Glutamatergic neuron (in vitro differentiated cells): ENCODE results near the gene ELMO1. TPM values are rescaled to one million over a fixed set of nuclear protein-coding genes. Genes with fewer than 3 reads are reported as not detected.

ENCODE experiments used
- DNase-seq: peaks from one replicate; pipeline ENCODE4 v3.0.0; 2022
- H3K27ac Mint-ChIP-seq: one replicate; pipeline ENCODE4 v1.8.0; 2020; ENCODE audit warnings: mild to moderate bottlenecking, mixed read lengths, inconsistent platforms; ENCODE audit not compliant: unreplicated experiment
- H3K27me3 Mint-ChIP-seq: one replicate; pipeline ENCODE4 v1.8.0; 2020; ENCODE audit warnings: mild to moderate bottlenecking, moderate library complexity, mixed read lengths, inconsistent platforms; ENCODE audit not compliant: unreplicated experiment
- H3K36me3 Mint-ChIP-seq: one replicate; pipeline ENCODE4 v1.8.0; 2020; ENCODE audit warnings: mild to moderate bottlenecking, mixed read lengths, inconsistent platforms; ENCODE audit not compliant: unreplicated experiment
- H3K4me1 Mint-ChIP-seq: one replicate; pipeline ENCODE4 v1.8.0; 2020; ENCODE audit warnings: mild to moderate bottlenecking, low read depth, mixed read lengths, inconsistent platforms; ENCODE audit not compliant: unreplicated experiment
- H3K4me3 Mint-ChIP-seq: one replicate; pipeline ENCODE4 v1.8.0; 2020; ENCODE audit warnings: mild to moderate bottlenecking, mixed read lengths, inconsistent platforms; ENCODE audit not compliant: unreplicated experiment
- H3K9me3 Mint-ChIP-seq: one replicate; pipeline ENCODE4 v1.8.0; 2020; ENCODE audit warnings: mild to moderate bottlenecking, moderate library complexity, mixed read lengths, inconsistent platforms; ENCODE audit not compliant: unreplicated experiment
- CTCF ChIP-seq: fragments of 200-600 bp; sonication (generic); IDR thresholded peaks from one replicate; pipeline ENCODE4 v1.5.0; 2021; ENCODE audit not compliant: partially characterized antibody, unreplicated experiment
- long read RNA-seq: library from polyadenylated mRNA; unstranded; transcript quantifications from one replicate; pipeline ENCODE4 v2.0.0, GENCODE V29; 2020; ENCODE audit not compliant: unreplicated experiment
- total RNA-seq: library from RNA; stranded (reverse); fragmentation: NEBNext Ultra II Directional; extraction: Animal tissue kit (Norgen Biotek cat#: 25700); gene quantifications from one replicate; pipeline ENCODE4 v1.2.1, GENCODE V29; 2021; ENCODE audit not compliant: unreplicated experiment

ELMO1 gene
- 5.5 TPM for total RNA-seq
- long read RNA-seq, partial matches to known transcripts = 1 of 1 reads
- long read RNA-seq, other reads (novel, unspliced or antisense) = 0 of 1 reads

GRCh38 chr7:37448636-37449361 lies at the start of gene ELMO1:
TSS of gene ELMO1 (minus strand) at chr7:37448864. CDS start at chr7:37342690, 106,174 bp downstream.
- TF ChIP-seq CTCF = peak; percentile 55
- H3K27me3 Mint-ChIP-seq = peaks cover 1% of the 10 kb centered on the region
- H3K9me3 Mint-ChIP-seq = peaks cover 9% of the 10 kb centered on the region

DNA sequence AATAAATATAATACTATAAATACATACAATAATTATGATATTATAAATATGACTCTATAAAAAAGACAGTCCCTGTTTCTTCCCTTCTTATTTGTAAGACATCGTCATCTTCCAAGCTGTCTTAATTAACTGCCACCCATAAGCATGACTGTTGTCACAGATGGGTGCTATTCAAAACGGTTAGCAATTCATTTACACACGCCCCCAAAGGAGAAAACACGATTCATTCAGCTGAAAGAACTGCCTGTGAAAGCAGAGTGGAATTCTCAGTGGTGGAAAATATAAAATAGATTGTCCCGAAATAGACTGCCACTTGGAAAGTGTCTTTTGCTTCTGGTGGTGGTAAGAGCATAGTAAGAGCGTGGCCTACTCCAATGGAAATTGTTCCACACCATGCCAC lies 48.9 kb upstream of the ELMO1 start:
- TF ChIP-seq CTCF = no peak
- no peak for DNase-seq
- Mint-ChIP-seq H3K4me1 (no peaks in the 10 kb centered on the region), H3K9me3 (no peaks in the 10 kb centered on the region), H3K4me3 (no peak overlapping the region), H3K27me3 (peaks cover 2% of the 10 kb centered on the region), H3K27ac (no peak overlapping the region), H3K36me3 (peaks cover 5% of the 10 kb centered on the region)

More at GRCh38 chr7:37448636-37449361, at the start of gene ELMO1:
- Mint-ChIP-seq H3K27ac (peak within 1 kb of the TSS; percentile 35), H3K4me3 (peak within 1 kb of the TSS; percentile 93), H3K4me1 (peaks cover 14% of the 10 kb centered on the region), H3K36me3 (no peaks in the 10 kb centered on the region)
- DNase-seq = peak; percentile 78

- H3K27me3 Mint-ChIP-seq = peaks cover 2% of the 10 kb centered on the region
- DNase-seq = no peak
- peaks cover 5% of the 10 kb centered on the region for H3K36me3 Mint-ChIP-seq
- H3K4me1 Mint-ChIP-seq = no peaks in the 10 kb centered on the region
- H3K27ac Mint-ChIP-seq = no peak overlapping the region
- peak; percentile 82 for TF ChIP-seq CTCF
- H3K9me3 Mint-ChIP-seq = no peaks in the 10 kb centered on the region
- no peak overlapping the region for H3K4me3 Mint-ChIP-seq
These were observed 47.0 kb upstream of the ELMO1 start for GRCh38 chr7:37495574-37496184.

DNA sequence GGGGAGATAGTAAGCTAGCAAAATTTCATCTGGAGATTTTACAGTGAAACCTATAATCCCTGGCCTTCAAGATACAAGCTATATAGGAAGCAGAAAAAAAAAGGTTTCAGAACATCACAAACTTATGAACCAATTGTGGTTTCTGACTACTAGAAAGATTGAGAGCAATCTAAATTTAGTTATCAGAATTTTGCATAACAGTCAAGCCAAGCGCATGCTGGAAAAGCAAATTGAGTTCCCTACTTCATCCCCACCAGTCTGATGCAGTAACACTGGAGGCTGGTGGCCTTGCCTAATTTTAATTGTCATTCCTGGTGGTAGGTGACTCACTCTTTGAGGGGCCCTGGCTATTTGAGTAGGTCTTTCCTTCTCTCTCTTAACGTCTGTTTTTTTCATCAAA lies 46.3 kb upstream of the ELMO1 start:
- Mint-ChIP-seq H3K36me3 (peaks cover 5% of the 10 kb centered on the region), H3K4me1 (no peaks in the 10 kb centered on the region), H3K27me3 (peaks cover 2% of the 10 kb centered on the region), H3K9me3 (no peaks in the 10 kb centered on the region), H3K4me3 (no peak overlapping the region), H3K27ac (no peak overlapping the region)
- TF ChIP-seq CTCF = no peak
- no peak for DNase-seq

DNA sequence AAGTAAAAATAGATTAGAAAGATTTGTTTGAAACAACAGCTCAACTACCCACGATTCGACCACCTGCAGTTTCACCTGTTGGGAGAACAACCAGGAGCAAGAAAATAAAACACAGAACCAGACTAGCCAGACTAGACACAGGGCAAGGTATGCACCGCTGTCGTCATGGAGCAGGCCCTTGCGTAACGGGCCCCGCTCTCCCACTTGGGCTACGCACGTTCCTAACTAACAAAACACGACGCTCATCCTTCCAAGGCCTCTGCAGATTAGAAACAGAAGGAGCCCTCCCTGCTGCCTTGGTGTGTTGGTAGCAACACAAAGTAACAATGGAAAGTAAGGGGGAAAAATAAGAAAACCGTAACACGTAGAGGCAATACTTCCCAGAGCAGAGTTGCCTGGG lies 45.1 kb upstream of the ELMO1 start:
- H3K27me3 Mint-ChIP-seq = no peaks in the 10 kb centered on the region
- peaks cover 5% of the 10 kb centered on the region for H3K36me3 Mint-ChIP-seq
- no peak overlapping the region for H3K4me3 Mint-ChIP-seq
- H3K4me1 Mint-ChIP-seq = no peaks in the 10 kb centered on the region
- no peak overlapping the region for H3K27ac Mint-ChIP-seq
- DNase-seq = no peak
- TF ChIP-seq CTCF = no peak
- H3K9me3 Mint-ChIP-seq = no peaks in the 10 kb centered on the region
